Measurements from ENCODE around the gene ADSL. TPM values are rescaled to one million over a fixed set of nuclear protein-coding genes. Genes with fewer than 3 reads are reported as not detected.

The ADSL gene
- total RNA-seq, 1 donor from 2014 or later: 57.9 TPM

DNA sequence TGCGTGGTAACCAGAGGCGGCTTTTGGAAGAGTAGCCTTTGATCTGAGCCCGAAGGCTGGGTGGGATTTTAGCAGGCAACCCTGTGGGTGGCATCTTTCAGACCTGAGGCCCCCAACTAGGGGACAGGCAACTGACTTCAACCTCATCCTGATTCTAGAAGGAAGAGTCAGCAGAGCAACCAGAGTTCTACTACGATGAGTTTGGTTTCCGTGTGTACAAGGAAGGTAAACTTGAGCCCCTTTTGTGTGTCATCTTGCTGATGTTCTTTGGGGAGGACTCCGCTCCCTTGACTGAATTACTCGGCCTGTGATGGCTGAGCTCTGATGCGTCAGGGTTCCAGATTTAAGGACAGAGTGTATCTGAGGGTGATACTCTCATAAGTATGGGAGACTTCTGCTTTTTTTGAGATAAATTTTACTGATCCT, 55.7 kb downstream of the ADSL start:
- DNase-seq (ENCODE audit: low spot score in 2 of 2) (no peak), FAIRE-seq (no peak)

DNA sequence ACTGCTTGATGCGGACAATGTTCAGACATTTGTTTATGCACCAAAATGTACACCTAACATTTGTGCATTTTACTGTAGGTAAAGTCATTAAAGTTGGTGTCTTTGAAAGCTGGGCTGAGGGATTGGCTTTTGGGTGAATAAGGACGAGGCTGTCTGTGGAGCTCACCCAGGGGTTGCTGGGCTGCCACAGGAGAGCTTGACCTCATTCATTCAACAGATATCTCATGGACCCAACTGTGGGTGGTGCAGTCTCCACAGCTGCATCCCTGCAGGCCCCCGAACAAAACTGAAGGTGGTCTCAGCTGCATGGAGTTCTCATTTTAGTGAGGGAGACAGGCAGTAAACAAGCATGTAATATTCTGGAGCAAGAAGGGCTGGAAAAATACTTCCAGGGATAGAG, 56.8 kb downstream of the ADSL start:
- no peak for DNase-seq (ENCODE audit: low spot score in 2 of 2)
- no peak for FAIRE-seq

DNA sequence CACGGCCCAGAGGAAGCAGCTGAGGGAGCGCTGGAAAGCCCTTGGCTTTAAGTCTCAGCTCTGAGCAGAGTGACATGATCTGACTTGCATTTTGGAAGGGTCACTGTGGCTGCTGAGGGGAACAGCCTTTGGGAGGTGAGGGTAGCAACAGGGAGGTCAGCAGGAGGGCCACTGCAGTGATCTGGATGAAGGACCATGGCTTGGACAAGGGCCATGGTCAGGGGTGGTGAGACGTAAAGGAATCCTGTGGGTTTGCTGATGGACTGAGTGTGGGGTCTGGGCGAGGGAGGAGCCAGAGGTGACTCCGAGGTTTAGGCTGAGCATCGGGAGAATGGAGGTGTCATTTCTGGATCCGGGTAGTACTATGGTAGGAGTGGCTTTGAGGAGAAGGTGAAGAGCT, 57.4 kb downstream of the ADSL start:
- DNase-seq (ENCODE audit: low spot score in 2 of 2): no peak
- FAIRE-seq: no peak

DNA sequence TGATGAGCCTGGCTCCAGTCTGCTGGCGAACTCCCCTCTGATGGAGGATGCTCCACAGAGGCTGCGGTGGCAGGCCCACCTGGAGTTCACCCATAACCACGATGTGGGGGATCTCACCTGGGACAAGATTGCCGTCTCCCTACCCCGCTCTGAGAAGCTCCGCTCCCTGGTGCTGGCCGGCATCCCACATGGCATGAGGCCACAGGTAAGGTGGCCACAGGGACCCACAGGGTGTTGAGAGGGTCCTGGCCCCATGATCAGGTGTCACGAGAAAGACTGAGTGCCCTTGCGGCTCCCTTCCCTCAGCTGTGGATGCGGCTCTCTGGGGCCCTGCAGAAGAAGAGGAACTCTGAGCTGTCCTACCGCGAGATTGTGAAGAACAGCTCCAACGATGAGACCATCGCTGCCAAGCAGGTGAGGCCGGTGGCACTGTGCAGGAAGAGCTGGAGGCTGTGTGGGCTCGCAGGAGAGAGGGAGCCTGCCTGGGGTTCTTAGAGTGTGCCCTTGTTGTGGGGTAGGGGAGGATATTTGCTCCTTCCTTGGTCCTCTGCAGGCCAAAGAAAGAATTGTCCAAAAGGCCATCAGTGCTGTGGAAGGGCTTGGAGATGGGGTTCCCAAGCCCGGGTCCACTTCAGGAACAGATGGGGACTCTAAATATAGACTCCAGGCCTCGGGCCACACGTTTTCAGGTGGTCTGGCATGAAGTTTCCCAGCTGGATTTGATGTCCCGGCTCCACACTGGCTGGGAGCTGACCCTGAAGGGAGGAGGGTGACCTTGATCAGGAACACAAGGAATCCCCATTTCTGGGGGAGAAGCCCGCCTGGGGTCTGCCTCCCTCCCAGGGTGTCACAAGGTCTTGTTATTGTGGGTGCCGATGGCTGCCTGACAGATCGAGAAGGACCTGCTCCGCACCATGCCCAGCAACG, 58.2 kb downstream of the ADSL start:
- DNase-seq (ENCODE audit: low spot score in 2 of 2) (no peak), FAIRE-seq (no peak)

DNA sequence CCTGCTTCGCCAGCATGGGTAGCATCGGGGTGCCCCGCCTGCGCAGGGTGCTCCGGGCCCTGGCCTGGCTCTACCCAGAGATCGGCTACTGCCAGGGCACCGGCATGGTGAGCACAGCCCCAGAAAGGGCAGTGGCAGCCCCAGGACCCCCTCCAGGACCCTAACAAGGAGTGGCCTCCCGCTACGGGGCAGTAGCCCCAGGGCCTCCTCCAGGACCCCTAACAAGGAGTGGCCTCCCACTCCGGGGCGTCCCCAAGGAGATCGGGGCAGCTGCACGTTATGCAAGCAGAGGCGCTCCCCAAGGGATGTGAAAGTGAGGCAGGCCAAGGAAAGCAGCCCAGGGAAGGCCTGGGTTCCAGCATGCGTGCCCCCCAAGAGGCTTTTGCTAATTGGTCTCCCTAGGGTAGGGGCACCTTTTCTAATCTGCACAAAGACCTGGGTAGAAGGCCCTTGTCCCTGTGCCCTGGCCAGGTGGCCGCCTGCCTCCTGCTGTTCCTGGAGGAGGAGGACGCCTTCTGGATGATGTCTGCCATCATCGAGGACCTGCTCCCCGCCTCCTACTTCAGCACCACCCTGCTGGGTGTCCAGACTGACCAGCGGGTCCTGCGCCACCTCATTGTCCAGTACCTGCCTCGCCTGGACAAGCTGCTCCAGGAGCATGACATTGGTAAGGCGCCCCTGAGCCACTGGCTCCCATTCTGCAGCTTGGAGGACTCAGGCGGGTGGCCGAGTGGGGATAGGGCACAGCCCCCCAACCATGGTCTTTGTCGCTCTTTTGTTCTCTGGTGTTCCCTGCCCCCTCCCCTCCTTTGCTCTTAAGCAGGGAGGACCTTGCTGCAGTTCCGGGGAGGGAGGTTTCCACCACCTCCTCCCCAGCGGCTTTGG, 59.1 kb downstream of the ADSL start:
- DNase-seq (ENCODE audit: low spot score in 2 of 2) (no peak), FAIRE-seq (no peak)

DNA sequence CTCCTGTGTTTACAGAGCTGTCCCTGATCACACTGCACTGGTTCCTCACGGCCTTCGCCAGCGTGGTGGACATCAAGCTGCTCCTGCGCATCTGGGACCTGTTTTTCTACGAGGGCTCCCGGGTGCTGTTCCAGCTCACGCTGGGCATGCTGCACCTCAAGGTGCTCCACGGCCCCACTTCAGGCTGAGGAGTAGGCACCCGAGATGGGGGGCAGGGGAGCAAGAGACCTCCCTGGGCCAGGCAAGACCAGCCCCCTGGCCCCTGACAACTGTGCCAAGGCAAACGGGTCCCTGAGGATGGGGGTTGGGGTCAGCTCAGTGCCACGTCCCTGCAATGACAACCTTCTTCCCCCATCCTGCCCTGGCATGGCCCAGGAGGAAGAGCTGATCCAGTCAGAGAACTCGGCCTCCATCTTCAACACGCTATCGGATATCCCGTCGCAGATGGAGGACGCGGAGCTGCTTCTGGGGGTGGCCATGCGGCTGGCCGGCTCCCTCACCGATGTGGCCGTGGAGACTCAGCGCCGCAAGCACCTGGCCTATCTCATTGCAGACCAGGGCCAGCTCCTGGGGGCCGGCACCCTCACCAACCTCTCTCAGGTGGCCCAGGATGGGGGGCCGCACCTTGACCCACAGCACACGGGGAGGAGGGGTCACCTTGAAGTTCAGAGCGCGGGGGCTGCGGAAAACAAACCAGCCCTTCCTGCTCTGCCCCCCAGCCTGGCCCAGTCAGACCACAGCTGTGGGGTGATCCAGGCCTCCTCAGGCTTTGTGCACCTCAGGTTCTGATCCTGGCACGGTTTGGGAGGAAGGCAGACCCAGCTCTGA, 60.0 kb downstream of the ADSL start:
- no peak for DNase-seq (ENCODE audit: low spot score in 2 of 2)
- FAIRE-seq: no peak

DNA sequence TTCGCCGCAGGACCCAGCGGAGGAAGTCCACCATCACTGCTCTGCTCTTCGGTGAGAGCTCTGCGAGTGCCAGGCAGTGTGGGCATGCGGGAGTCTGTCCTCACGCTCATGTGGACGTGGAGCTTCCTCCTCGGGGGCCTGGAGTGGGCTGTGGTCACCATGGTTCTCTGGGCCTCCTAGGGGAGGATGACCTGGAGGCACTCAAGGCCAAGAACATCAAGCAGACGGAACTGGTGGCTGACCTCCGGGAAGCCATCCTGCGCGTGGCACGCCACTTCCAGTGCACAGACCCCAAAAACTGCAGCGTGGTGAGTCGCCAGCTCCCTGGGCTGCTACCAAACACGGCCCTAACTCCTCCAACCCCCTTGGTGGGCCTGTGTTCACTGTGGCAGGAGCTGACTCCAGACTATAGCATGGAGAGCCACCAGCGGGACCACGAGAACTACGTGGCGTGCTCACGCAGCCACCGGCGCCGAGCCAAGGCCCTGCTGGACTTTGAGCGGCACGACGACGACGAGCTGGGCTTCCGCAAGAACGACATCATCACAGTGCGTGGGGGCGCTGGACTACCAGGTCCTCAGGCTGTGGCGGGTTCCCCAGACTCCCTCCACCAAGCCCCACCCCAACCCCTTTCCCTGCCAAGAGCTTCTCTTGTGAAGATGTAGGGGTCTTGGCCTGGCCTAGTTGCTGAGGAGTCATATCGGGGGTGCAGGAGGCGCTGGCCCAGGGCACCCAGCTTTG, 60.9 kb downstream of the ADSL start:
- no peak for FAIRE-seq

DNA sequence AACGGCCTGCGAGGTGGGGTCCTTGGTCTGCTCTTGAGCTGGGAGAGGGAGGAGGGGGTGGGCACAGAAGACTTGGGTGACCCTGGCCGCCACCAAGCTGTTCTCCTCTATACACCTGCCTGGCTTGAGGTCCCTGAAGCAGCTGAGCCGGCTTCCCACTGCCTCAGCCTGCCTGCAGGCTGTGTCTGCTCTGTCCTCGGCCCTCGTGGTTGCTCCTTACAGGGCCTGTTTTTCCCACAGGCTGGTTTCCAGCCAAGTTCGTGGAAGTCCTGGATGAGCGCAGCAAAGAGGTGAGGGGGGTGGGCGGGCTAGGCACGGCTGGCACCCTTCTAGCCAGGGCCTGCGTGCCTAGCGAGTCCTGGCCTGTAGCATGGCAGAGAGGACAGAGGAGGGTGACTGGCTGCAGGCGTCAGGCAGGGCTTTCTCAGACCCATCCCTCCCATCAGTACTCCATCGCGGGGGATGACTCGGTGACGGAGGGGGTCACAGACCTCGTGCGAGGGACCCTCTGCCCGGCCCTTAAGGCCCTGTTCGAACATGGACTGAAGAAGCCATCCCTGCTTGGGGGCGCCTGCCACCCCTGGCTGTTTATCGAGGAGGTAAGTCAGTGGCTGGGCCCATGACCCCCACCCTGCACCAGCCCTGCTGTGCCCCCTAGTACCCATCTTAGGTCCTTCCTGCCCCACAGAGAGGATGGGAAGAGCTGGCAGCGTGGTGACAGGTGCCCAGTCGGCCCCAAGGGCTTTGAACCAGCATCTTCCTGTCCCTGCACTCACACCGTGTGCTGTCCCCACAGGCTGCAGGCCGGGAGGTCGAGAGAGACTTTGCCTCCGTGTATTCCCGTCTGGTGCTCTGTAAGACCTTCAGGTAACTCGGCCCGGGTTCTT, 61.8 kb downstream of the ADSL start:
- DNase-seq (ENCODE audit: low spot score in 2 of 2) (no peak), FAIRE-seq (no peak)

More for the DNA sequence above, 60.9 kb downstream of the ADSL start:
- no peak for DNase-seq (ENCODE audit: low spot score in 2 of 2)

DNA sequence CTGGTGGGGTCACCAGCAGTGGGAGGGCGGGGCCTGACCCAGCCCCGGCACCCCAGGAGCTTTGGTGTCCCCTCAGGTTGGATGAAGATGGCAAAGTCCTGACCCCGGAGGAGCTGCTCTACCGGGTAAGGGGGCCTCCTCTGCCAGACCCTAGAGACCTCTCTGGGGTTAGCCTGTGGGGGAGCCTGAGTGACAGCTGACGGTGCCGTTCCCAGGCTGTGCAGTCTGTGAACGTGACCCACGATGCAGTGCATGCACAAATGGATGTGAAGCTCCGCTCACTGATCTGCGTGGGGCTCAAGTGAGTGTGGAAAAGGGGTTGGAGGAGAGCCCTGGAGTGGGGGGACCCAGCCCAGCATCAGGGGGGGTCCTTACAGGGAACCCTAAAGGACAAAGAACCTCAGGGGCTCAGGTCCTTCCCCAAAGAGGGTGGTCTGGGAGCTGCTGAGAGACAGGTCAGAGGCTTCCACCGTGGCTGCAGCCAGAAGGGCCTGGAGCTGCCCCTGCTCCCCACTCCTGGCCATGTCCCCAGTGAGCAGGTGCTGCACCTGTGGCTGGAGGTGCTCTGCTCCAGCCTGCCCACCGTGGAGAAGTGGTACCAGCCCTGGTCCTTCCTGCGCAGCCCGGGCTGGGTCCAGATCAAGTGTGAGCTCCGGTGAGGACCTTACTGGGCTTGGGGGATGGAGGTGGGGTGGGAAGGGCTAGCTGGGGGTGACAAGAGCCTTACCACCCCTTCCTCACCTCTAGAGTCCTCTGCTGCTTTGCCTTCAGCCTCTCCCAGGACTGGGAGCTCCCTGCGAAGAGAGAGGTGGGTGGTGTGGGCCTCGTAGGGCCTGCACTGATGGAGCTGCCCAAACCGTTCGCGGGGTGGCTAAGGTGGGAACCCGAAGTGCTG, 62.7 kb downstream of the ADSL start:
- FAIRE-seq (no peak), DNase-seq (ENCODE audit: low spot score in 2 of 2) (no peak)

DNA sequence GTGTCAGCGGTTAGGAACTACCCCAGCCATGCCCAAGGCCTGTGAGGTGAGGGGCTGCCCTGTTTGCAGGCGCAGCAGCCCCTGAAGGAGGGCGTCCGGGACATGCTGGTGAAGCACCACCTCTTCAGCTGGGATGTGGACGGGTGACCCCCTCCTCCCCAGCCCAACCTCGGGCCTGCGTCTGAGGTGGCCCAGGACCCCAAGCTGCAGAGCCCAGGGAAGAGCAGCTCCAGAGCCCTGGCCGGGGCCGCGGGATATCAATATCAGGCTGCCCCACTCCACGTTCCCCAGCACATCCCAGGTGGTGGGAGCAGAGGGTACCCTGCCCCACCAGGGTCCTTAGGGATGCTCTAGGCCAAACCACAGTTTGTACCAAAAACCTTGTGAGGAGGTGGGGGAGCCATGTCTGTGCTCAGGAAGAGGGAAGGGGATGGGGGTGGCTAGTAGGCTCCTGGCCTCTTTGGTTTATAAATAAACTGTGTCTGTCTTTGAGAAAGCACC, 63.4 kb downstream of the ADSL start:
- FAIRE-seq (no peak), DNase-seq (ENCODE audit: low spot score in 2 of 2) (no peak)

DNA sequence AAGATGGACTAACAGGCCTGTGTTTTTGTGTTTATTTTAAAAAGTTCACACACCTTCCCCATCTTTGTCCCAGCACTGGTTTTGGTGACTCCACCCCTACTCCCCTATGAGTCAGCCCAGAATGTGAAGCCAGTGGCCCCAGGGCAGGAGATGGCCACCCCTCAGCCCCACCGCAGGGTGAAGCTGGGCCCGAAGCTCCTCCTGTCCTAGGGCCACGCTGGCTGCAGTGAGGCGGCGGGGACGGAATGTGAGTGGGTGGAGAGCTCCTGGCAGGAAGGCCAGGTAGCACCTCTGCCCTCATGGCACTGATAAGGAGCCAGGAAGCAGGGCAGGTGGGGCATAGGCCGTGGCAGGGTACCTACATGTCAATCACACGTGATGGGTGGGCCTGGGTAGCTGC, 64.0 kb downstream of the ADSL start:
- no peak for FAIRE-seq
- no peak for DNase-seq (ENCODE audit: low spot score in 2 of 2)

DNA sequence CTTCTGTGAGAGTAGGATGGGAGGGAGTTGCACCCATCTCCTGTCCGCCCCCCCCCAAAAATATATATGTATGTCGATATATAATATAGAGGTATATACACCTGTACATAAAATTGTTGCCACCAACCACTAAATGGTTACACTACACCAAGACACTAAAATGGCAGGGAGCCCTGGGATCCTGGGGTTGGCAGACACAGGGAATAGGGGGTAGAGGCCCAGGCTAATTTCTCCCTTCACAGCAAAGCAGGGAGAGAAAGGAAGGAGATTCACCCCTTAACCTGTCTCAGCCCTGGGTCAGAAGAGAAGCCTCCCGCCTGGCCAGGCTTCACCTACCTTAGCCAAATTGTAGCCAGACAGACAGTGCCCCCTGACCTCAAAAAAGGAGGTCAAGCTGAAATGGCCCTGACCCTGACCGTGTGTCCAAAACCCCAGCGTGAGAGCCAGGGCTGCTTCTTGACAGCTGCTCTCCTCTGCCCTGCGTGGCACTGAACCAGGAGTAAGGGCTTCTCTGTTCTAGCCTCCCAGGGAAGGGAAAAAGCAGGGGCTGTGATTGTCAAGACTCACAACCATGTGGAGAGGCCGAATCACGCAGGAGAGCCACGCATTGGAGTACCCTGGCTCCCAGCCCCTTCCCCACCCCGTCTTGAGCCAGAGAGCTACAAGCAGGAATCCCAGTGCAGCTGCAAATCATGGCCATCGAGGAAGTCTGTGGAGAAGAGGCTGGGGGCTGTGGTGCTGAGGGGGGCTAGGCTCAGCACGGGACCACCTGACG, 64.6 kb downstream of the ADSL start:
- DNase-seq (ENCODE audit: low spot score in 2 of 2) (no peak), FAIRE-seq (no peak)

DNA sequence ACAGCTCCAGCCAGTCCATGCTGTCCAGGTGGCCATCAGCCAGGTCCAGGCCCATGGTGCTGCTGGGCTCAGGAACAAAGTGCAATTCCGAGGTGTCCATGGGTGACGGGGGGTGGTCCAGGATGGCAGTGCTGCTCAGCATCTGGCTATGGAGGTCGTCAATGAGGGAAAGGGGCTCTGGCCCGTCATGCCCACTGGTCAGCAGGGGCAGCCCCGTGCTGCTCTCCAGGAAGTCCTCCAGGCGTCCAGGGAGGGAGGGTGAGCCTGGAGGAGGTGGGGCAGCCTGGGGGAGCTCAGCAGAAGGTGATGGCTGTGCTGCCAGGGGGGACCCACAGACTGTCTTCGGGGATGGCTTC, 65.2 kb downstream of the ADSL start:
- FAIRE-seq (no peak), DNase-seq (ENCODE audit: low spot score in 2 of 2) (no peak)

DNA sequence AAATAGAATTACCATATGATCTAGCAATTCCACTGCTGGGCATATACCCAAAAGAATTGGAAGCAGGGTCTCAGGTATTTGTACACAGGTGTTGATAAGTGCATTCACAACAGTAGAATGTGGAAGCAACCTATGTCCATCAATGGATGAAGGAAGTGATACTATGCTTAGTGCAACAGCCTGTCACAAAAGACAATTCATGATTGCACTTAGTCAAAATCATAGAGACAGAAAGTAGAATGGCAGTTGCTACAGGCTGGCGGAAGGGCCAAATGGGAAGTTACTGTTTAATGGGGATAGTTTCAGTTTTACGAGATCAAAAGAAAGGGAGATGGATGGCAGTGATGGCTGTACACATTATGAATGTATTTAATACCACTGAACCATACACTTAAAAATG, 66.1 kb downstream of the ADSL start:
- DNase-seq (ENCODE audit: low spot score in 2 of 2) (no peak), FAIRE-seq (no peak)

DNA sequence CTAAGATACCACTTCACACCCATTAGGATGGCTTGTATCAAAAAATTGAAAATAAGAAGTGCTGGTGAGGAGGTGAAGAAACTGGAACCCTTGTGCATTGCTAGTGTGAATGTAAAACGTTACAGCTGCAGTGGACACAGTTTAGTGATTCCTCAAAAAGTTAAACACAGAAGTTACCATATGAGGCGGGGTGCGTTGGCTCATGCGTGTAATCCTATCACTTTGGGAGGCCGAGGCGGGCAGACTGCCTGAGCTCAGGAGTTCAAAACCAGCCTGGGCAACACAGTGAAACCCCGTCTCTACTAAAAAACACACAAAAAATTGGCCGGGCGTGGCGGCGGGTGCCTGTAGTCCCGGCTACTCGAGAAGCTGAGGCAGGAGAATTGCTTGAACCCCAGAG, 67.6 kb downstream of the ADSL start:
- DNase-seq (ENCODE audit: low spot score in 2 of 2) (no peak), FAIRE-seq (no peak)

DNA sequence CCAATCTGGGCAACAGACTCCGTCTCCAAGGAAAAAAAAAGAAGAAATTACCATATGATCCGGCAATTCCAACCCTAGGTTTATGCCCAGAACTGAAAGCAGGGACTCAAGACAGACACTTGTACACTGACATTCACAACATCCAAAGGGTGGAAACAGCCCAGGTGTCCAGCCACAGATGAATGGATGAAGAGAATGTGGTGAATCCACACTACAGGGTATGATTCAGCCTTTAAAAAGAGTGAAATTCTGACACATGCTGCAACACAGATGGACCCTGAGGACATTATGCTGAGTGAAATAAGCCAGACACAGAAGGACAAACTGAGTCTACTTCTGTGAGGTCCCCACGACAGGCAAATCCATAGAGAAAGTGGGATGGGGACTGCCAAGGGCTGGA, 68.0 kb downstream of the ADSL start:
- no peak for DNase-seq (ENCODE audit: low spot score in 2 of 2)
- FAIRE-seq: no peak
